Measurements from ENCODE around the gene CASS4.

The CASS4 gene

GRCh38 chr20:56437196-56437960 lies 25.3 kb downstream of the CASS4 start:
- H3K27ac ChIP-seq, result no peak overlapping the region
- TF ChIP-seq ZFX (IDR thresholded peaks at IDR 0.05) (no peak), CTCF (conservative IDR thresholded peaks at IDR 0.05) (no peak)

- H3K27ac ChIP-seq, result no peak overlapping the region
- TF ChIP-seq ZFX (IDR thresholded peaks at IDR 0.05) (no peak), CTCF (conservative IDR thresholded peaks at IDR 0.05) (no peak)
These were observed 26.2 kb downstream of the CASS4 start for GRCh38 chr20:56438284-56438683.

- TF ChIP-seq CTCF (conservative IDR thresholded peaks at IDR 0.05) (no peak), ZFX (IDR thresholded peaks at IDR 0.05) (no peak)
- H3K27ac ChIP-seq, result no peak overlapping the region
These were observed 27.8 kb downstream of the CASS4 start for GRCh38 chr20:56439771-56440291.

GRCh38 chr20:56440346-56441007 lies 28.4 kb downstream of the CASS4 start:
- TF ChIP-seq ZFX (IDR thresholded peaks at IDR 0.05) (no peak), CTCF (conservative IDR thresholded peaks at IDR 0.05) (no peak)
- H3K27ac ChIP-seq, result no peak overlapping the region

GRCh38 chr20:56442389-56443365 lies 30.6 kb downstream of the CASS4 start:
- H3K27ac ChIP-seq, result no peak overlapping the region
- no peak for TF ChIP-seq CTCF (conservative IDR thresholded peaks at IDR 0.05)
- no peak for TF ChIP-seq ZFX (IDR thresholded peaks at IDR 0.05)

GRCh38 chr20:56443654-56444540 lies 31.8 kb downstream of the CASS4 start:
- no peak overlapping the region for H3K27ac ChIP-seq
- TF ChIP-seq CTCF (conservative IDR thresholded peaks at IDR 0.05) (no peak), ZFX (IDR thresholded peaks at IDR 0.05) (no peak)

Data from C4-2B (cell line).